ENCODE results near the gene ZDHHC1.
A peak's percentile ranks its signal among the peaks of the same experiment; 100 is the strongest.

The ZDHHC1 gene

GRCh38 chr16:67407176-67407787, 9.0 kb downstream of the ZDHHC1 start:
- DNase-seq, result no peak

GRCh38 chr16:67406111-67406971, 9.9 kb downstream of the ZDHHC1 start:
- DNase-seq, result no peak

GRCh38 chr16:67405336-67405735, 10.9 kb downstream of the ZDHHC1 start:
- no peak for DNase-seq

GRCh38 chr16:67404740-67405226, 11.5 kb downstream of the ZDHHC1 start:
- no peak for DNase-seq

GRCh38 chr16:67403976-67404555, 12.2 kb downstream of the ZDHHC1 start:
- DNase-seq, result no peak

- no peak for DNase-seq
These were observed 15.4 kb downstream of the ZDHHC1 start for GRCh38 chr16:67400901-67401300.

- DNase-seq, result no peak
These were observed 16.2 kb downstream of the ZDHHC1 start for GRCh38 chr16:67399749-67400704.

- DNase-seq, result peak; percentile 58
These were observed 17.0 kb downstream of the ZDHHC1 start for GRCh38 chr16:67399218-67399733.

- DNase-seq, result no peak
These were observed 17.6 kb downstream of the ZDHHC1 start for GRCh38 chr16:67398546-67399217.

GRCh38 chr16:67397812-67398545, 18.3 kb downstream of the ZDHHC1 start:
- DNase-seq, result no peak

- DNase-seq, result no peak
These were observed 19.1 kb downstream of the ZDHHC1 start for GRCh38 chr16:67397036-67397801.

GRCh38 chr16:67396159-67397035, 19.9 kb downstream of the ZDHHC1 start:
- no peak for DNase-seq

GRCh38 chr16:67395458-67396158, 20.7 kb downstream of the ZDHHC1 start:
- no peak for DNase-seq

GRCh38 chr16:67395105-67395457, 21.2 kb downstream of the ZDHHC1 start:
- no peak for DNase-seq

- no peak for DNase-seq
These were observed 21.8 kb downstream of the ZDHHC1 start for GRCh38 chr16:67394155-67395104.

GRCh38 chr16:67393788-67394154, 22.5 kb downstream of the ZDHHC1 start:
- DNase-seq, result no peak

GRCh38 chr16:67393111-67393787, 23.0 kb downstream of the ZDHHC1 start, which contains the start of gene TPPP3:
Gene TPPP3 (minus strand): TSS chr16:67393498. CDS start chr16:67391111, 2,387 bp downstream.
- DNase-seq, result peak; percentile 34

Data from activated naive CD4-positive, alpha-beta T cell treated with anti-CD3 and anti-CD28 coated beads, Interleukin-2, amount 50 U/mL, for 16 hours (primary cell).